Heart left ventricle (tissue), 16 donors: Measurements from ENCODE around the gene MYBPHL. TPM values are rescaled to one million over a fixed set of nuclear protein-coding genes. Genes with fewer than 3 reads are reported as not detected.

Source experiments
- ATAC-seq, 4 donors: fragments of 200-7000 bp; cut with Tn5 transposase; one replicate each; pipeline ENCODE4 v1.9.1; 2020 to 2022; ENCODE audit warnings: moderate library complexity in 4 of 4, mild to moderate bottlenecking in 3 of 4, moderate number of reproducible peaks in 1 of 4
- DNase-seq, 5 donors: peaks; one replicate each; pipeline ENCODE4 v3.0.0-alpha.2; 2020
- H3K27ac ChIP-seq, 12 donors: fragments of 200-600 bp; sonication (generic) in 4 of 12; one replicate each; pipeline versions ENCODE4 v1.5.0 to v1.8.0; 2016 to 2022; ENCODE audit warnings: mild to moderate bottlenecking in 2 of 12
- H3K27me3 ChIP-seq, 9 donors: fragments of 200-600 bp; sonication (generic) in 2 of 9; one replicate each; pipeline versions ENCODE4 v1.5.1 to v1.8.0; 2016 to 2022; ENCODE audit warnings: mild to moderate bottlenecking in 3 of 9
- H3K36me3 ChIP-seq, 9 donors: fragments of 200-600 bp; sonication (generic) in 2 of 9; one replicate each; pipeline versions ENCODE4 v1.5.0 to v1.8.0; 2018 to 2022; ENCODE audit warnings: mild to moderate bottlenecking in 2 of 9
- H3K4me1 ChIP-seq, 12 donors: fragments of 200-600 bp; sonication (generic) in 4 of 12; one replicate each; pipeline versions ENCODE4 v1.5.0 to v1.8.0; 2016 to 2022; ENCODE audit warnings: mild to moderate bottlenecking in 3 of 12
- H3K4me3 ChIP-seq, 12 donors: fragments of 200-600 bp; sonication (generic) in 4 of 12; one replicate each; pipeline versions ENCODE4 v1.5.0 to v1.8.0; 2017 to 2022; ENCODE audit warnings: mild to moderate bottlenecking in 9 of 12, moderate library complexity in 4 of 12
- H3K9me3 ChIP-seq, 12 donors: fragments of 200-600 bp; sonication (generic) in 4 of 12; one replicate each; pipeline versions ENCODE4 v1.5.0 to v1.8.0; 2016 to 2022; ENCODE audit warnings: mild to moderate bottlenecking in 1 of 12
- CTCF ChIP-seq, 12 donors: fragments of 200-600 bp; sonication (generic) in 4 of 12; IDR thresholded peaks; one replicate each; pipeline versions ENCODE4 v1.5.0 to v1.8.0; 2018 to 2022; ENCODE audit warnings: antibody characterized with exemption in 12 of 12, mild to moderate bottlenecking in 5 of 12
- POLR2A ChIP-seq, 2 donors: fragments of 450-650 bp; IDR thresholded peaks; one replicate each; pipeline ENCODE4 v1.6.1; 2017; ENCODE audit warnings: antibody characterized with exemption in 2 of 2, mild to moderate bottlenecking in 2 of 2, moderate library complexity in 2 of 2
- WGBS, 4 donors: extraction: QIAGEN DNeasy Blood & Tissue Kit in 2 of 4; methylation state at CpG; one replicate each; pipeline versions ENCODE4 v1.1.5 to v1.1.7; 2013 to 2018; 5-methylcytosine and 5-hydroxymethylcytosine counted together
- intact Hi-C, 10 donors: fragments of 100-400 bp; cut with DNase I; formaldehyde crosslinking; loops; one replicate each; pipeline versions ENCODE4 v1.11.1 to v1.14.2; 2022
- polyA plus RNA-seq, 2 donors: library from polyadenylated mRNA; stranded (reverse); fragments of 200-250 nt; gene quantifications; one replicate each; pipeline ENCODE4 v1.2.3, GENCODE V29; 2013
- total RNA-seq, 9 donors: library from RNA; depleted of rRNA in 2 of 9; stranded (reverse); fragments of >200 nt in 2 of 9; fragmentation: NEBNext Ultra II Directional in 3 of 9; extraction: Animal tissue kit (Norgen Biotek cat#: 25700) in 3 of 9; gene quantifications; one replicate each; pipeline versions ENCODE4 v1.1.0 to v1.2.4, GENCODE V29; 2016 to 2023
- donor health status: ischemic (EF 13 %, LVEDD 7.1; RV severe dilation, severe dysfunction).
- donor health status: healthy with polysubstance abuse.
- donor health status: DM: no; HTN: yes; CAD: no.
- donor health status: DM: no; HTN: no; CAD: no.
- donor health status: ischemic (EF 25% LVEDD 6.9; RV normal size, moderate dysfunction).
- donor health status: ischemic (EF 25% LVEDD 5.7; RV mildly dilated, moderate dysfunction).
- donor health status: healthy.
- donor health status: DM: yes; HTN: yes; CAD: no.
- donor health status: ischemic (EF 35%, LVEDD 5.7; RV mildly dilated, moderate dysfunction).
- donor health status: nonischemic (EF 11% LVEDD 7.7; RV severe dilation, severe dysfunction).
- donor health status: DM: yes; HTN: yes; CAD: no.
- donor health status: PGD.
- donor health status: ischemic (EF 29% LVEDD 5.4; RV normal size, mild dysfunction).
- donor health status: nonischemic (EF 23%, LVEDD 6.1; RV moderate dilation, normal function).

The MYBPHL gene
- total and polyA plus RNA-seq, 11 donors = 0.24 to 2.5 (median 0.53) TPM; not detected in 3

- no peaks in the 10 kb centered on the region for H3K27me3 ChIP-seq
- ATAC-seq (no peak), DNase-seq (no peak)
- no peak for TF ChIP-seq POLR2A (IDR thresholded peaks at IDR 0.05)
- TF ChIP-seq CTCF (IDR thresholded peaks at IDR 0.05) = no peak
- H3K9me3 ChIP-seq = peaks cover 0 to 22% (median 12%) of the 10 kb centered on the region in 12 donors
- H3K36me3 ChIP-seq = peaks cover 0 to 98% (median 73%) of the 10 kb centered on the region in 9 donors
- no peak overlapping the region for H3K27ac ChIP-seq
- WGBS, 4 donors = 75 to 85% (median 79%) methylated on average over 5 of the region's 5 CpGs
- no peak overlapping the region for H3K4me3 ChIP-seq
- H3K4me1 ChIP-seq = no peaks in the 10 kb centered on the region
- intact Hi-C loops = no loop called here
These were observed 20.5 kb upstream of the MYBPHL start for GRCh38 chr1:109327285-109327684.

- intact Hi-C loops = no loop called here
- 90 to 93% (median 92%) methylated on average over 6 of the region's 6 CpGs for WGBS, 4 donors
- no peaks in the 10 kb centered on the region for H3K9me3 ChIP-seq
- H3K36me3 ChIP-seq = peaks cover 0 to 100% (median 84%) of the 10 kb centered on the region in 9 donors
- TF ChIP-seq CTCF (IDR thresholded peaks at IDR 0.05) (no peak), POLR2A (IDR thresholded peaks at IDR 0.05) (no peak)
- no peak overlapping the region for H3K4me3 ChIP-seq
- H3K27ac ChIP-seq = no peak overlapping the region
- H3K27me3 ChIP-seq = no peaks in the 10 kb centered on the region
- ATAC-seq = no peak
- DNase-seq = no peak
- H3K4me1 ChIP-seq = no peaks in the 10 kb centered on the region
These were observed 16.2 kb upstream of the MYBPHL start for GRCh38 chr1:109322974-109323373.

- no peak for DNase-seq
- no peak for ATAC-seq
- Histone ChIP-seq H3K4me3 (no peak overlapping the region), H3K4me1 (no peaks in the 10 kb centered on the region), H3K27ac (no peak overlapping the region), H3K36me3 (peaks cover 3 to 100% (median 95%) of the 10 kb centered on the region in 9 donors), H3K9me3 (no peaks in the 10 kb centered on the region), H3K27me3 (no peaks in the 10 kb centered on the region)
- WGBS, 4 donors = 92 to 95% (median 93%) methylated on average over 3 of the region's 3 CpGs
- no peak for TF ChIP-seq CTCF (IDR thresholded peaks at IDR 0.05)
- no peak for TF ChIP-seq POLR2A (IDR thresholded peaks at IDR 0.05)
- intact Hi-C loops = loop anchor here in 1 of 10 donors (5.0 kb wide), 1 partner anchor 43 kb away; no protein-coding TSS in a partner anchor
These were observed 12.3 kb upstream of the MYBPHL start for GRCh38 chr1:109319114-109319513.

GRCh38 chr1:109316506-109316905 is 9.7 kb upstream of the MYBPHL start:
- no peak overlapping the region for H3K4me3 ChIP-seq
- H3K27me3 ChIP-seq = no peaks in the 10 kb centered on the region
- no peaks in the 10 kb centered on the region for H3K9me3 ChIP-seq
- TF ChIP-seq CTCF (IDR thresholded peaks at IDR 0.05) (no peak), POLR2A (IDR thresholded peaks at IDR 0.05) (no peak)
- H3K4me1 ChIP-seq = peaks cover 0 to 6% (median 0%) of the 10 kb centered on the region in 12 donors
- no peak overlapping the region for H3K27ac ChIP-seq
- no peak for DNase-seq
- 96 to 100% (median 98%) methylated on average over 1 of the region's 1 CpG for WGBS, 4 donors
- peaks cover 3 to 100% (median 79%) of the 10 kb centered on the region in 9 donors for H3K36me3 ChIP-seq
- no peak for ATAC-seq
- intact Hi-C loops = loop anchor here in 1 of 10 donors (5.0 kb wide), 1 partner anchor 46 kb away; no protein-coding TSS in a partner anchor
